HG03196 (cell line): ENCODE results near the gene PHACTR1.
"Not testable (repeated sequence)": the region's sequence is repeated elsewhere in the genome, so short reads cannot be mapped to it uniquely, and the experiment has no call there.

Experiments used
- ATAC-seq: cut with Tn5 transposase; IDR thresholded peaks from one replicate; pipeline ENCODE4 v1.9.1; 2021; ENCODE audit not compliant: unreplicated experiment

The PHACTR1 gene

DNA sequence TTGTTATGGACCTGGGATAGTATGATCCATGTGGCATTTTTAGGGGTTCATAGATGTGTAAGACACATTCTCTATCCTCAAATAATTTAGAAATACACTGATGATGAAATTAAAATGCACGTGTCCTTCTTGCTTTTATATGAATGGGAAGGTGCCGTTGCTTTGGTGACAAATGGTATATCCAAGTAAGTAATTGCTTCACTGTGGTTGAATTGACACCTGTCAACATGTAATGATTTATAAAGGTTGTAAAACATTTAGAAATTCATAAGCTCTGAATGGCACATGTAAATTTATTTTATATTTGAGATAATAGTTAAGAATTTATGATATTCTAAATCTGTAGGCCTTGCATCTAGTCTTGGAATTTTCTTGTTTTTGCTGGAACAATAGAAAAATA is 227.0 kb downstream of the PHACTR1 start:
- ATAC-seq, result no peak

- no peak for ATAC-seq
Observed at GRCh38 chr6:12944001-12944400, 227.4 kb downstream of the PHACTR1 start.

GRCh38 chr6:12944528-12944927 is 228.0 kb downstream of the PHACTR1 start:
- ATAC-seq, result not testable (repeated sequence)

DNA sequence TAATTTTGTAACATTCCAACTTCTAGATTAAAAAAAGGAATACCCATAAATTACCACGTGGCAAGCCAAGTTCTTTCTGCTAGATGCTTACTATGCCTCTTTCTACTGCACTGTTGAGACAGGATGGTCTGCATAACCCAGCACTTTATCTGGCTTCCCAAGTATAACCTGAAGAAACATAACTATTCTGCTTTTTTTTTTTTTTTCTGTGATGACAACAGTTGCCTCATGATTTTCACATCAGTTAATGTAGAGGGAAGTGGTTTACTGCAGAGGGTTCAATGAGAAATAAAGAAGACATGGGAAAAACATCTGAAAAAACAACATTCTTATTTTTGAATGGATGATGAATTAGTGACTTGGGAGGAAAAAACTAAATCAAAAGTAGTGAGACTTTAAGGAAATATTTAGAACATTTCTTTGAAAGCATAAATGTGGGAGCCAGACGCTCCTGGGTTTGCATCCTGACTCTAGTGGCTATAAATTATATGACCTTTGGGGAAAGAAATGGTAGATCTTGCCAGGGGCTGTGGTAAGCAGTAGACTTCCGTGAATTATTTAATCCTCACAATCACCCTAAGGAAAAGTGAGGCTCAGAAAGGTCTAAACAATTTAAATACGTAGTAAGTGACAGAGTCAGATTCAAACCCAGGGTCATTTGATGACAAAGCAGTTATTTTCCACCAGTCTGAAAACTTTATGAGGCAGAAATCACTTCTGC is 230.7 kb downstream of the PHACTR1 start:
- no peak for ATAC-seq

GRCh38 chr6:12947967-12948366 is 231.4 kb downstream of the PHACTR1 start:
- ATAC-seq, result no peak

- ATAC-seq, result no peak
Observed at GRCh38 chr6:12950976-12951375, 234.4 kb downstream of the PHACTR1 start.

GRCh38 chr6:12951415-12951814 is 234.8 kb downstream of the PHACTR1 start:
- no peak for ATAC-seq

DNA sequence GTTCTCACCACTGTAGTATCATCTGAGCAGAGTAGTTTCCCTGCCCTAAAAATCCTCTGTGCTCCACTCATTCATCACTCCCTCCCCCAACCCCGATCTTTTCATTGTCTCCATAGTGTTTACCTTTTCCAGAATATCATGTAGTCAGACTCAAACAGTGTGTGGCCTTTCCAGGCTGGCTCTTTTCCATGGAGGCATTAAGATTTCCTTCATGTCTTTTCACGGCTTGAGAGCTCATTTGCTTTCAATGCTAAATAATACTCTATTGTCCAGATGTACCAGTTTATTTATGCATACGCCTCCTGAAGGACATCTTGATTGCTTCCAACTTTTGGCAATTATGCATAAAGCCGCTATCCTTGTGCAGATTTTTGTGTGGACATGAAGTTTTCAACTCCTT is 235.8 kb downstream of the PHACTR1 start:
- ATAC-seq, result no peak

DNA sequence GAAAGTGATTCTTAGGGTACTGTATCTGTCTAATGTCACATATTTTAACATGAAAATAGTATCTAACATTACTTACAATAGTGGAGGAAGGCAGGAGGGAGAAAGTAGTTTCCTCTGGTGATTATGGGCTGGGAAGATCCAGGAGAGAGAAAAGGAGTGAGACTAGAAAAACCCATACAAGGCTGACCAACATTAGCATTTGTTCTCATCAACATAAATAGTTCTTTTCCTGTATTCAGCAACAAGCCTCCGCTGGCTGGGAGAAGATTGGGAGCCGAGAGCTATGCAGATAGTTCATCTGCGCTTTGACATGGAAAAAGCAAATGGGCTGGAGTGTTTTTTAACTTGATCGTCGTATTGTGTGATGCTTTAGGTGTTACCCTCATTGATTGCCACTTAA is 239.4 kb downstream of the PHACTR1 start:
- no peak for ATAC-seq

DNA sequence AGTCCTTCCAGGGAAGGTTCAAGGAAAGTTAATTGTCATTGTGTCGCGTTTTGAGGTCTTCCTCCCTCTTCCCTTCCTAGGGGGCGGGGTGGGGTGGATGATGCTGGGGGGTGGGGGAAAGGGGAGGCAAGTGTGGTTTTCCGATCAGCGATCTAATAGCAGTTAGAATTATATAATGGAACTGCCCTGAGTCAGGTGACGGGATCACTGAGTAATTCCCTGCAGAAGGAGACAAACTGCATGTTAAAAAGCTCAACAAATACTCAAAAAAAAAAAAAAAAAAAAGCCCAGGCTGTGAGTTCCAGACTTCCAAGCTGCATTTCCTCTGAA is 240.4 kb downstream of the PHACTR1 start:
- ATAC-seq, result no peak

DNA sequence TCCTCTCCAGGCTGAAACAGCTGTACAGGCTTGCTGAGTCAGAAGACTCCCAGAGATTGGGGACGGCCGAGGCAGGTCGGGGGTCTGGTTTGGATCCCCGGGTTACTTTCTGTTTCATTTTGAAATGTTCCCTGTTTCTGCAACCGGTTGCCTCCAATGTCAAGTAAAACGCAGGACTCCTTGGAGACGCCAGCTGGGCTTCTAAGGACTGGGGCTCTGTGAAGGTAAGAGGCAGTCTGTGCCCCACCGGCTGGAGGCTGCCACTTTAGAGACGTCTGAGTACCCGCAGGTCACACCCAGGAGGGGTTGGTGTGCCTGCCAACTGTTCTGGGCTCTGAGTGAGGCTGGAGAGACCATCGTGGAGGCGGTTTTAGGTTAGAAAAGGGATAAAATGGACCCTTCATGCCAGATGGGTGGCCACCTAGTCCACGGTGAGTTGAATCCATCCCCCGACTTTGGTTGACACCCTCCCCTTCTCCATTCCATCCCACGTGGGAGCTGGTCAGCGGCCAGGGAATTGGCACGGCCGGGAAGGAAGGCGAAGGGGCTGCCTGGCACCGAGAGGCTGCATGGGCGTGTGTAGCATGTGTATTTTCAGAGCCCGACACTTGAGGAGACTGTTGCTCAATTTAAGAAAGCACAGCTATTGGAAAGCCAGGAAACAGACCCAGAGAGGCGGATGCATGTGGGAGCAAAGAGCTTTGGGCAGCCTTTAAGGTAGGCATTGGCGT is 240.9 kb downstream of the PHACTR1 start:
- no peak for ATAC-seq

DNA sequence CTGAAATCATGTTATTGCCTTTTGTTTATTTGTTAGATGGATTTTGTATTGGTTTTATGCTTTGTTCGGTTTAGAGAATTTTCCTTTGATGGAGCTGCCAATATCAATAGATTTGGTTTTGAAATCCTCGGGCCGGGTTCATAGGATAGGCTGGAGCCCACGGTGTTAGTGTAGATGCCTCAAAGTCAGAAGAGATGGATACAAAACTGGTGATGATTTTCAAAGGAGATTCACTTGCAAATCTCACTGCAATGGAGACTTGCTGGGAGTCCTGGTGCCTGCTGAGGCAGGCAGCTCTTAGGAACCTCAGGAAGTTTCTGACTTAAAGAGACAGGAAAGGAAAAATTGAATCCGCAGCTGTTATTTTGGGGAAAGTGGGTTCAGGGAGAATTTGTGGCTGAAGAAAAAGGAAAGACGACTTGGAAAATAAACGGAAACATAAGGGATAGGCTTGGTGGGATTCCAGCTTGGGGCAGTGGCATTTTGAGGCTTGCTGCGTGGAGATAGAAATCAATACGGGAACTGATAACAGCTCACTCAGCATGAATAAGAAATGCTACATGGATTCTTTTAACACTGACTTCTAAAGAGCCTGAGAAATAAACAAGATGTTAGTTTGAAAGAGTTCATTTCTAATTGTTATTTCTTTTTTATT is 241.6 kb downstream of the PHACTR1 start:
- ATAC-seq, result no peak

DNA sequence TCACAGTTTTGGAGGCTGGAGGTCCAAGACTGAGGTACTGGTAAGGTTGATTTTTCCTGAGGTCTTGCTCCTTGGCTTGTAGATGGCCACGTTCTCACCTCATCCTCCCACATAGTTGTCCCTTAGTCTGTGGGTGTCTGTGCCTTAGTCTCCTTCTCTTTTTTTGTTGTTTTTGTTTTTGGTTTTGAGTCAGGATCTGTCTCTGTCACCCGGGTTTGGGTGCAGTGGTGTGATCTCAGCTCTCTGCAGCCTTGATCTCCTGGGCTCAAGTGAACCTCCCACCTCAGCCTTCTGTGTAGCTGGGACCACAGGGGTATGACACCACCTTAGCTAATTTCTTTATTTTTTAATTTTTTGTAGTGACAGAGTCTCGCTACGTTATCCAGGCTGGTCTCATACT is 245.2 kb downstream of the PHACTR1 start:
- no peak for ATAC-seq

DNA sequence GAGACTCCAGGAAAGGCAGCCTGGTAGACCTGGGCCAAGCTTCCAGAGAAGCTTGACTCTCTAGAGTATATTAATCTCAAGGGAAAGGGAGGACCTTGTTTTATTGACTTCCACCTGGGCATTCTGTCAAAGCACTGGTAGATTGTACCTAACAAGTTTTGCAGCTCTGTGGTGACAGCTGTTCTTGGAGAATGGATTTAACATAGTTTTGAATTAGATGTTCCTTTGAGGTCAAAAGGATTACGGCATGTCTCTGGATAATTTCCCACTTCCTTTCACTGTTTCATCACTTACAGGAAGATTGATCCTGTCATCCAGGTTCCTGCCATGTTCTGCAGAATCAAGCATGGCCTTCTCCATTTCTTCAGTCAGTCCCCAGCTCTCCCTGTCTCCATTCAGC is 246.0 kb downstream of the PHACTR1 start:
- ATAC-seq, result no peak

DNA sequence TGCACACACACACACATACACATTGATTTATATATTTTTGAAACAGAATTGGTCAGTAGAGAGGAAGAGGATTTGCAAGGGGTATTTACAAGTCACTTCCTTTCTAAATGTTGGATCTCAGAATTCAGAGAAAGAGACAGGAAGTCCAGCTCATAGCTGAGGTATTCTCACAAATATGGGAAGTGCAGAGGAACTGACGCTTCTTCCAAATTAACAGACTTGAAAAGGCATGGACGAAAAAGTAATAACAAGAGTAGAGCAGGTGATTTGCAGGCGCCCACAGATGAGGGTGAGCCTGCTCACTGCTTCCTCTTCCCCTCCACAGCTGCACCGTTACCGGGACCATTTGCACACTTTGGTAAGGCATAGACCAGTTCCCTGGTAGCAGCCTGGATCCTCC is 246.4 kb downstream of the PHACTR1 start:
- ATAC-seq, result no peak

- ATAC-seq, result no peak
Observed at GRCh38 chr6:12963567-12963966, 247.0 kb downstream of the PHACTR1 start.

DNA sequence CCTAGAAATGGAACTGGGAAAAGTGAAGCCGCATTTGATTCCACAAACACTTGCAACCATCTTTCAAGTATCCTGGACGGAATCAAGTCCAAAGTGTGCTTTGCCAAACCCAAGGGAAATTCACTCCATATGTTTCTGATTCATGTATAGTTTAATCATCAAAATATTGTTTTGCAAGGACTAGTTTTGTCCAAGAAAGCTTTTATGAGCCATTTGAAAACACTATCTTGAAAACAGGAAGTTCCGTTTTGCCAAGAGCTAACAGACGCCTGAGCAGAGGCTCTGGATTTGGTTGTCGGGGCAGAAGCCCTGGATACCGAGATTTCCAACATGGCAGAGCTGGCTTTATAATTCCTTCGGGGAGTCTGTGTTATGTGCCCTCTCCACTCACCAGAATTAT is 251.1 kb downstream of the PHACTR1 start:
- ATAC-seq, result no peak

DNA sequence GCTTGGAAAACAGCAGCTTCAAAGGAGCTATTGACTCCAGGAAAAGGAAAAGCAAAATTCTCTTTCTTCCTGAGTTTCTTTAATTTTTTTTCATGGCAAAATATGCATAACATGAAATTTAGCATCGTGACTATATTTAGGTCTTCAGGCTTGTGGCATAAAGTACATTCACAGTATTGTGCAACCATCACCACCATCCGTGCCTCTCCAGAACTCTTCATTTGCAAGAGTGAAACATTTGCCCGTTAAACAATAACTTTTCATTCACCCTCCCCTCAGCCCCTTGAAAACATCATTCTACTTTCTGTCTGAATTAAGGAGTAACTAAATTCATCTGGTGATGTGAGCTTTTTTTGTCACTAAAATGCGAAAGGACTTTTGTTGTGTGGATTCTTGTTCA is 251.7 kb downstream of the PHACTR1 start:
- ATAC-seq, result no peak

DNA sequence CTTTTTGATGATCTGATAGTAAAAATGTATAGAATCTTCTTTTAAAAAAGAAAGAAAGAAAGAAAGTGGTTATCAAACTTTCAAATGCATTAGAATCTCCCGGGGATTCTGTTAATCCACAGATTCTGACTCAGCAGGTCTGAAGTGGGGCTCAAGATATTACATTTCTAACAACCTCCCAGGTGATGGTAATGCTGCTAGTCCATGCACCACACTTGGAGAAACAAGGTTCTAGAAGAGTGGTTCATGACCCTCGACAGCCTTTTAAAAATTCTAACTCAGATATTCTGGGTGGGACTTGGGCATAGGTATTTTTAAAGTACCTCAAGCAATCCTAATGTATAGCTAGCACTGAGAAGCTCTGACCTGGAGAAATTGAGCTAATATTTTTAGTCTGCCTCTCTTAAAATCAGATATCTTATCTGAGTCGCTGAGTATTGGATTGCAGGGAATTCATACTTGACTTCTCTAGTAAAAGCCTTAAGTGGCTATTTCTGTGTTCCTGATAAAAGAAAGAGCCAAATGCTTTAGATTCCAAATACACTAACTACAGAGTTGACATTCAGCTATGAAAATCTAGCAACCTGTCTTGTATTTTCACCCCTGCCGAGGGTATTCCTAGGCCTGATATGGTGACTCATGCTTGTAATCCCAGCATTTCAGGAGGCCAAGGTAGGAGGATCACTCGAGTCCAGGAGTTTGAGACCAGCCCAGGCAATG is 252.4 kb downstream of the PHACTR1 start:
- ATAC-seq, result no peak

GRCh38 chr6:12969966-12970365 is 253.4 kb downstream of the PHACTR1 start:
- no peak for ATAC-seq

GRCh38 chr6:12973386-12973785 is 256.8 kb downstream of the PHACTR1 start:
- ATAC-seq, result no peak

DNA sequence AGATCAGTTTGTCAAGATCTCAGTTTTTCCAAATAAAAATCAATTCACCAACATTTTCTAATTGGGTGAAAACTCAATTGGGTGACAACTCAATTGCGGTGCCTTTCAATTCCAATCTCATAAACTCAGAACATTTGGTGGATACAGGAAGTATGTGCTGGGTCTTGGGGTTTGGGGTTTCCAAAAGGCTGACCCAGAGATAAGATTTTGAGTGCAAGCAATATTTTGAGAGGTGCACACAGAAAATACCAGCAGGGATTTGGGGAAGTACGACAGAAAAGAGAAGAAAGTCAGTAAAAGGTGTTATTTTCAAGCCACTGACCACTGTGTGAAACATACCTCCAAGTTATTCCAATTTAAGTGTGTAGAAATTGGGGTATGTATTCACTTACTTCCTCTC is 258.0 kb downstream of the PHACTR1 start:
- ATAC-seq, result no peak
